ENCODE data around the gene BHLHE41. TPM values are rescaled to one million over a fixed set of nuclear protein-coding genes. Genes with fewer than 3 reads are reported as not detected.

Gene BHLHE41
- total RNA-seq, 1 donor from 2014 or later = under 0.01 TPM

- DNase-seq (ENCODE audit: low read depth in 2 of 2) = no peak
These were observed 9.7 kb upstream of the BHLHE41 start for GRCh38 chr12:26134540-26134939.

- no peak for DNase-seq (ENCODE audit: low read depth in 2 of 2)
These were observed 8.7 kb upstream of the BHLHE41 start for GRCh38 chr12:26133521-26133920.

- no peak for DNase-seq (ENCODE audit: low read depth in 2 of 2)
These were observed 8.0 kb upstream of the BHLHE41 start for GRCh38 chr12:26132866-26133265.

GRCh38 chr12:26131936-26132335, 7.1 kb upstream of the BHLHE41 start:
- DNase-seq (ENCODE audit: low read depth in 2 of 2) = no peak

GRCh38 chr12:26130728-26131127, 5.9 kb upstream of the BHLHE41 start:
- no peak for DNase-seq (ENCODE audit: low read depth in 2 of 2)

- DNase-seq (ENCODE audit: low read depth in 2 of 2) = no peak
These were observed 3.3 kb upstream of the BHLHE41 start for GRCh38 chr12:26128168-26128567.

GRCh38 chr12:26127404-26127803, 2.6 kb upstream of the BHLHE41 start:
- no peak for DNase-seq (ENCODE audit: low read depth in 2 of 2)

- DNase-seq (ENCODE audit: low read depth in 2 of 2) = peak; percentile 26 to 92
These were observed 1.8 kb upstream of the BHLHE41 start for GRCh38 chr12:26126340-26127284.

- peak; percentile 74 to 83 for DNase-seq (ENCODE audit: low read depth in 2 of 2)
These were observed 833 bp upstream of the BHLHE41 start for GRCh38 chr12:26125400-26126339.

- DNase-seq (ENCODE audit: low read depth in 2 of 2) = peak in 1 of 2 donors; percentile 38
These were observed 1.3 kb downstream of the BHLHE41 start for GRCh38 chr12:26123482-26123980.

GRCh38 chr12:26122681-26123481, 2.0 kb downstream of the BHLHE41 start:
- peak; percentile 74 to 86 for DNase-seq (ENCODE audit: low read depth in 2 of 2)

GRCh38 chr12:26122061-26122680, 2.7 kb downstream of the BHLHE41 start:
- peak; percentile 43 to 54 for DNase-seq (ENCODE audit: low read depth in 2 of 2)

- DNase-seq (ENCODE audit: low read depth in 2 of 2) = no peak
These were observed 3.3 kb downstream of the BHLHE41 start for GRCh38 chr12:26121323-26122060.

GRCh38 chr12:26120561-26121274, 4.1 kb downstream of the BHLHE41 start:
- no peak for DNase-seq (ENCODE audit: low read depth in 2 of 2)

- peak; percentile 77 to 82 for DNase-seq (ENCODE audit: low read depth in 2 of 2)
These were observed 5.3 kb downstream of the BHLHE41 start for GRCh38 chr12:26119391-26119989.

GRCh38 chr12:26118308-26118707, 6.5 kb downstream of the BHLHE41 start:
- DNase-seq (ENCODE audit: low read depth in 2 of 2) = no peak

- no peak for DNase-seq (ENCODE audit: low read depth in 2 of 2)
These were observed 7.8 kb downstream of the BHLHE41 start for GRCh38 chr12:26116829-26117715.
